Measurements from ENCODE around the gene STK11.

Gene STK11

DNA sequence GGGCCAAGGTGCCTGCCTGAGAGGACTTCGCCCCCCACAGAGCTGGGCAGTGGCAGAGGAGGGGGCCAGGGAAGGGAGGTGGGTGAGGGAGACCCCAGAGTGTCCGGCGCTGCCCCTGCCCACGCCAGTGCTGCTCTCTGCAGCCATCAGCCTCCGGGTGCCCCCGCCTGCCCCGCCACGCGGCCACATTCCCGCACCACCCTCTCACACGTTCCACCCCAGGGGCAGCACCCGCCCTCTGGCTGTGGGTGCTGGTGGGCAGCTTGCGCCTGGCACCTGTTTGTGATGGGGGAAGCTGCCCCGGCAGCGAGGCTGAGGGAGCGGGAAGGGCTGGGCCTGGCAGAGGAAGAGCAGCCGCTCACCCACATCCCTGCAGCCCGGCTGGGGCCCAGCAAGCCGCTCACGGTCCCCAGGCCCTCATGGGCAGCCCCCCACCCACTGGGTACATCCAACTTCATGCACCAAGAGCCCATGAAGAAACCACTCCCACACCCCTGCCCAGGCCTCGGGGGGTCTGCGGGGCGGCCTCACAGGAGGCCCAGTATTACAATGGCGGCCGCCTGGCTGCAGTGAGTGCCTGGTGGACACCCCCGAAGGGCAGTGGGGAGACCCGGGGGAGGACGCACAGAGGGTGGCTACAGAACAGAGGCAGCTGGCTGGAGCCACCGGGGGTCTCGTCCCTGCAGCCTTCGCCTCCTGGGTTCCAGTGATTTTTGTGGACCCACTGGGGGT is 45.5 kb upstream of the STK11 start:
- H2BK15ac ChIP-seq (replicated peaks; ENCODE audit: low read depth) = no peak overlapping the region
- DNase-seq = no peak
- H3K23ac ChIP-seq (ENCODE audit: low read length) = no peak overlapping the region
- H3K36me3 ChIP-seq (ENCODE audit: control insufficient read depth, insufficient read depth, low read length) = no peaks in the 10 kb centered on the region
- peaks cover 4% of the 10 kb centered on the region for H3K79me2 ChIP-seq (ENCODE audit: control insufficient read depth, insufficient read depth, low read length)
- H2BK5ac ChIP-seq (ENCODE audit: low read length) = no peak overlapping the region
- H3K56ac ChIP-seq (ENCODE audit: low read length) = no peak overlapping the region
- no peak overlapping the region for H3K4ac ChIP-seq (ENCODE audit: low read depth, low read length)
- H4K8ac ChIP-seq (ENCODE audit: low read depth, low read length) = no peak overlapping the region
- H3K4me1 ChIP-seq (ENCODE audit: control insufficient read depth, low read depth, low read length) = no peaks in the 10 kb centered on the region
- H2BK120ac ChIP-seq (ENCODE audit: low read depth, low read length) = no peak overlapping the region
- no peak overlapping the region for H3K4me2 ChIP-seq (ENCODE audit: low read length)
- no peaks in the 10 kb centered on the region for H3K27me3 ChIP-seq (ENCODE audit: insufficient read depth, low read length, poor library complexity)
- no peak overlapping the region for H3K9ac ChIP-seq (ENCODE audit: low read length)
- H3K18ac ChIP-seq (ENCODE audit: low read length) = no peak overlapping the region
- no peak overlapping the region for H4K5ac ChIP-seq (ENCODE audit: low read length)
- peaks cover 5% of the 10 kb centered on the region for H3K79me1 ChIP-seq (ENCODE audit: low read length)
- no peak overlapping the region for H2AK5ac ChIP-seq (ENCODE audit: low read length)
- no peak overlapping the region for H3K4me3 ChIP-seq (ENCODE audit: low read length)
- no peak overlapping the region for H3K27ac ChIP-seq (ENCODE audit: low read depth, low read length)
- WGBS (ENCODE audit: extremely low coverage, insufficient coverage, low lambda C conversion rate) = no CpG with 5 or more reads among the region's 31 CpGs

DNA sequence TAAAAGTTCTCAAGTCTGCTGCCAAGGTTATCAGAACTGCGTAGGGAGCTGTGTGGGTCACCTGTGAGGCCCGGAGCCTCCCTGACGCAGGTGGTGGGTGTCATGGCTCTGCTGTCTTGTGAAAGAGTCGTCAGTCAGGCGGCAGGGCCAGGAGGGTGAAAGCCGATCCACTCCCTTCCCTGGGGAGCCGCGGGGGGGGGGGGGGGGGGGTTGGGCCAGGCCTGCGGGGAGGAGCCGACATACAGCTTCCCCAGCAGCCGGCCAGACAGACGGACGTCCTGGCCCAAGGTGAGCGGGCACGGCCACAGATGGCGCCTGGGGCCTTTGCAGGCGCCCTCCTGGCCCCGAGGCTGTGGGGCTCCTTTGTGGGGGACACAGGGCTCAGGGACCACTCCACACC is 43.9 kb upstream of the STK11 start:
- H3K4me2 ChIP-seq (ENCODE audit: low read length) = no peak overlapping the region
- H2BK5ac ChIP-seq (ENCODE audit: low read length) = no peak overlapping the region
- H3K79me1 ChIP-seq (ENCODE audit: low read length) = peaks cover 3% of the 10 kb centered on the region
- no peaks in the 10 kb centered on the region for H3K36me3 ChIP-seq (ENCODE audit: control insufficient read depth, insufficient read depth, low read length)
- WGBS (ENCODE audit: extremely low coverage, insufficient coverage, low lambda C conversion rate) = no CpG with 5 or more reads among the region's 18 CpGs
- DNase-seq = no peak
- no peaks in the 10 kb centered on the region for H3K27me3 ChIP-seq (ENCODE audit: insufficient read depth, low read length, poor library complexity)
- no peak overlapping the region for H4K8ac ChIP-seq (ENCODE audit: low read depth, low read length)
- H4K5ac ChIP-seq (ENCODE audit: low read length) = no peak overlapping the region
- H2BK15ac ChIP-seq (replicated peaks; ENCODE audit: low read depth) = no peak overlapping the region
- no peak overlapping the region for H2BK120ac ChIP-seq (ENCODE audit: low read depth, low read length)
- no peak overlapping the region for H3K18ac ChIP-seq (ENCODE audit: low read length)
- H3K56ac ChIP-seq (ENCODE audit: low read length) = no peak overlapping the region
- no peak overlapping the region for H2AK5ac ChIP-seq (ENCODE audit: low read length)
- no peaks in the 10 kb centered on the region for H3K4me1 ChIP-seq (ENCODE audit: control insufficient read depth, low read depth, low read length)
- no peak overlapping the region for H3K9ac ChIP-seq (ENCODE audit: low read length)
- H3K27ac ChIP-seq (ENCODE audit: low read depth, low read length) = no peak overlapping the region
- H3K4ac ChIP-seq (ENCODE audit: low read depth, low read length) = no peak overlapping the region
- H3K79me2 ChIP-seq (ENCODE audit: control insufficient read depth, insufficient read depth, low read length) = no peaks in the 10 kb centered on the region
- H3K23ac ChIP-seq (ENCODE audit: low read length) = no peak overlapping the region
- H3K4me3 ChIP-seq (ENCODE audit: low read length) = no peak overlapping the region

GRCh38 chr19:1162404-1163282 is 42.9 kb upstream of the STK11 start:
- Histone ChIP-seq H2BK120ac (ENCODE audit: low read depth, low read length) (no peak overlapping the region), H3K4me3 (ENCODE audit: low read length) (no peak overlapping the region), H2AK5ac (ENCODE audit: low read length) (no peak overlapping the region), H2BK5ac (ENCODE audit: low read length) (no peak overlapping the region), H3K79me1 (ENCODE audit: low read length) (peaks cover 6% of the 10 kb centered on the region), H3K23ac (ENCODE audit: low read length) (no peak overlapping the region), H2BK15ac (replicated peaks; ENCODE audit: low read depth) (no peak overlapping the region), H3K4me1 (ENCODE audit: control insufficient read depth, low read depth, low read length) (no peaks in the 10 kb centered on the region), H3K4ac (ENCODE audit: low read depth, low read length) (no peak overlapping the region), H3K36me3 (ENCODE audit: control insufficient read depth, insufficient read depth, low read length) (no peaks in the 10 kb centered on the region), H3K79me2 (ENCODE audit: control insufficient read depth, insufficient read depth, low read length) (peaks cover 6% of the 10 kb centered on the region), H3K27me3 (ENCODE audit: insufficient read depth, low read length, poor library complexity) (no peaks in the 10 kb centered on the region), H3K56ac (ENCODE audit: low read length) (no peak overlapping the region), H3K18ac (ENCODE audit: low read length) (no peak overlapping the region), H3K9ac (ENCODE audit: low read length) (no peak overlapping the region), H4K8ac (ENCODE audit: low read depth, low read length) (no peak overlapping the region), H4K5ac (ENCODE audit: low read length) (no peak overlapping the region), H3K27ac (ENCODE audit: low read depth, low read length) (no peak overlapping the region), H3K4me2 (ENCODE audit: low read length) (no peak overlapping the region)
- WGBS (ENCODE audit: extremely low coverage, insufficient coverage, low lambda C conversion rate) = no CpG with 5 or more reads among the region's 26 CpGs
- DNase-seq = no peak

DNA sequence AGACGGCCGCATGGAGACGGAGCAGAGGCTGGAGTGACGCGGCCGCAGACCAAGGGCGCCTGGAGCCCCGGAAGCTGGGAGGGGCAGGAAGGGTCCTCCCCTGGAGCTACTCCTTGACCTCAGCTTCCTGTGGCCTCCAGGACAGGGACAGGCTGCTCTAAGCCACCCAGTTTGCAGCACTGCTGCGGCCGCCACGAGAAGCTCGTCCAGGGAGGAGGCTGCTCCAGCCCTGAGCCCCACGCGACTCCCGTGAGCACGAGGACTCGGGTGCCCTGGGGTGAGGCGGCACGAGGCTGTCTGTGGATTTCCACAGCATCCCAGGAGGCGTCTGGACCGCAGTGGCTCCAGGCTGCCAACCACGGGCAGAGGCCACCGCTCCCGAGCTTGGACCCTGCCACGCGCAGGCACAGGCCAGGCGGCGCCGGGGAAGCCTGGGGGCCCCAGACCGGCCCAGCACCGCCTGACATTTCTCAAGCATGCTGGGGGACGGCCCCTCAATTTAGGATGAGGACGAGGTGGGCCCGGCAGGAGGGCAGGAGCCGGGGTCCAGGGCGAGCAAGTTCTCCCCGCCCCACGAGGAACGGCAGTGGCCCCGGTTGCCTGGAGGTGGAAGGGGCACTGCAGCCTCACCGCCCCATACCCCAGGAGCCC is 42.2 kb upstream of the STK11 start:
- Histone ChIP-seq H3K4me1 (ENCODE audit: control insufficient read depth, low read depth, low read length) (no peaks in the 10 kb centered on the region), H3K56ac (ENCODE audit: low read length) (no peak overlapping the region), H3K79me1 (ENCODE audit: low read length) (peaks cover 6% of the 10 kb centered on the region), H3K79me2 (ENCODE audit: control insufficient read depth, insufficient read depth, low read length) (peaks cover 11% of the 10 kb centered on the region), H2BK120ac (ENCODE audit: low read depth, low read length) (no peak overlapping the region), H3K27ac (ENCODE audit: low read depth, low read length) (no peak overlapping the region), H3K36me3 (ENCODE audit: control insufficient read depth, insufficient read depth, low read length) (no peaks in the 10 kb centered on the region), H3K23ac (ENCODE audit: low read length) (no peak overlapping the region), H4K5ac (ENCODE audit: low read length) (no peak overlapping the region), H2AK5ac (ENCODE audit: low read length) (no peak overlapping the region), H3K27me3 (ENCODE audit: insufficient read depth, low read length, poor library complexity) (no peaks in the 10 kb centered on the region), H3K4ac (ENCODE audit: low read depth, low read length) (no peak overlapping the region), H4K8ac (ENCODE audit: low read depth, low read length) (no peak overlapping the region), H2BK15ac (replicated peaks; ENCODE audit: low read depth) (no peak overlapping the region), H3K4me2 (ENCODE audit: low read length) (no peak overlapping the region), H2BK5ac (ENCODE audit: low read length) (no peak overlapping the region), H3K9ac (ENCODE audit: low read length) (no peak overlapping the region), H3K18ac (ENCODE audit: low read length) (no peak overlapping the region), H3K4me3 (ENCODE audit: low read length) (no peak overlapping the region)
- no peak for DNase-seq
- WGBS (ENCODE audit: extremely low coverage, insufficient coverage, low lambda C conversion rate) = no CpG with 5 or more reads among the region's 41 CpGs

- H3K79me2 ChIP-seq (ENCODE audit: control insufficient read depth, insufficient read depth, low read length) = peaks cover 18% of the 10 kb centered on the region
- no peak overlapping the region for H3K4me2 ChIP-seq (ENCODE audit: low read length)
- H3K56ac ChIP-seq (ENCODE audit: low read length) = no peak overlapping the region
- no peak overlapping the region for H2AK5ac ChIP-seq (ENCODE audit: low read length)
- peaks cover 5% of the 10 kb centered on the region for H3K79me1 ChIP-seq (ENCODE audit: low read length)
- WGBS (ENCODE audit: extremely low coverage, insufficient coverage, low lambda C conversion rate) = no CpG with 5 or more reads among the region's 20 CpGs
- H3K4ac ChIP-seq (ENCODE audit: low read depth, low read length) = no peak overlapping the region
- H4K8ac ChIP-seq (ENCODE audit: low read depth, low read length) = no peak overlapping the region
- H4K5ac ChIP-seq (ENCODE audit: low read length) = no peak overlapping the region
- H2BK120ac ChIP-seq (ENCODE audit: low read depth, low read length) = no peak overlapping the region
- no peak for DNase-seq
- no peak overlapping the region for H3K18ac ChIP-seq (ENCODE audit: low read length)
- no peak overlapping the region for H3K9ac ChIP-seq (ENCODE audit: low read length)
- H2BK15ac ChIP-seq (replicated peaks; ENCODE audit: low read depth) = no peak overlapping the region
- no peak overlapping the region for H3K23ac ChIP-seq (ENCODE audit: low read length)
- no peaks in the 10 kb centered on the region for H3K27me3 ChIP-seq (ENCODE audit: insufficient read depth, low read length, poor library complexity)
- no peak overlapping the region for H3K4me3 ChIP-seq (ENCODE audit: low read length)
- H3K4me1 ChIP-seq (ENCODE audit: control insufficient read depth, low read depth, low read length) = no peaks in the 10 kb centered on the region
- no peaks in the 10 kb centered on the region for H3K36me3 ChIP-seq (ENCODE audit: control insufficient read depth, insufficient read depth, low read length)
- no peak overlapping the region for H3K27ac ChIP-seq (ENCODE audit: low read depth, low read length)
- H2BK5ac ChIP-seq (ENCODE audit: low read length) = no peak overlapping the region
These were observed 41.5 kb upstream of the STK11 start for GRCh38 chr19:1163934-1164683.

Data from mesendoderm (in vitro differentiated cells).